ENCODE data around the gene PLA2R1. TPM values are rescaled to one million over a fixed set of nuclear protein-coding genes. Genes with fewer than 3 reads are reported as not detected.

PLA2R1 gene
- total RNA-seq, 4 donors from 2014 or later: 18.3 to 52.0 (median 34.1) TPM

- intact Hi-C loops (cut with DNase I; ENCODE audit: low total_unique reads): loop anchor here (5.0 kb wide), 1 partner anchor 1130 kb away; no protein-coding TSS in a partner anchor
- TF ChIP-seq POLR2A (IDR thresholded peaks at IDR 0.05): no peak
- TF ChIP-seq, protein P1, sequence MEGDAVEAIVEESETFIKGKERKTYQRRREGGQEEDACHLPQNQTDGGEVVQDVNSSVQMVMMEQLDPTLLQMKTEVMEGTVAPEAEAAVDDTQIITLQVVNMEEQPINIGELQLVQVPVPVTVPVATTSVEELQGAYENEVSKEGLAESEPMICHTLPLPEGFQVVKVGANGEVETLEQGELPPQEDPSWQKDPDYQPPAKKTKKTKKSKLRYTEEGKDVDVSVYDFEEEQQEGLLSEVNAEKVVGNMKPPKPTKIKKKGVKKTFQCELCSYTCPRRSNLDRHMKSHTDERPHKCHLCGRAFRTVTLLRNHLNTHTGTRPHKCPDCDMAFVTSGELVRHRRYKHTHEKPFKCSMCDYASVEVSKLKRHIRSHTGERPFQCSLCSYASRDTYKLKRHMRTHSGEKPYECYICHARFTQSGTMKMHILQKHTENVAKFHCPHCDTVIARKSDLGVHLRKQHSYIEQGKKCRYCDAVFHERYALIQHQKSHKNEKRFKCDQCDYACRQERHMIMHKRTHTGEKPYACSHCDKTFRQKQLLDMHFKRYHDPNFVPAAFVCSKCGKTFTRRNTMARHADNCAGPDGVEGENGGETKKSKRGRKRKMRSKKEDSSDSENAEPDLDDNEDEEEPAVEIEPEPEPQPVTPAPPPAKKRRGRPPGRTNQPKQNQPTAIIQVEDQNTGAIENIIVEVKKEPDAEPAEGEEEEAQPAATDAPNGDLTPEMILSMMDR (IDR thresholded peaks at IDR 0.05): no peak
- no peak overlapping the region for H3K4me3 ChIP-seq (ENCODE audit: low read depth, poor library complexity, severe bottlenecking)
- 88 to 94% methylated on average over 5 of the region's 5 CpGs for WGBS, 2 donors
- no peak for DNase-seq (ENCODE audit: low spot score in 2 of 2)
These were observed 164.7 kb downstream of the PLA2R1 start for GRCh38 chr2:159897720-159898119.

- no peak for TF ChIP-seq POLR2A (IDR thresholded peaks at IDR 0.05)
- TF ChIP-seq, protein P1 (IDR thresholded peaks at IDR 0.05): no peak
- DNase-seq (ENCODE audit: low spot score in 2 of 2): no peak
- intact Hi-C loops (cut with DNase I; ENCODE audit: low total_unique reads): loop anchor here (5.0 kb wide), 1 partner anchor 1130 kb away; no protein-coding TSS in a partner anchor
- H3K4me3 ChIP-seq (ENCODE audit: low read depth, poor library complexity, severe bottlenecking): no peak overlapping the region
- 72 to 86% methylated on average over 1 of the region's 1 CpG for WGBS, 2 donors
These were observed 165.3 kb downstream of the PLA2R1 start for GRCh38 chr2:159897081-159897480.

- no peak for DNase-seq (ENCODE audit: low spot score in 2 of 2)
- no peak for TF ChIP-seq POLR2A (IDR thresholded peaks at IDR 0.05)
- TF ChIP-seq, protein P1 (IDR thresholded peaks at IDR 0.05): no peak
- H3K4me3 ChIP-seq (ENCODE audit: low read depth, poor library complexity, severe bottlenecking): no peak overlapping the region
- intact Hi-C loops (cut with DNase I; ENCODE audit: low total_unique reads): loop anchor here (5.0 kb wide), 1 partner anchor 1128 kb away; no protein-coding TSS in a partner anchor
- WGBS, 2 donors: 68 to 71% methylated on average over 4 of the region's 4 CpGs
These were observed 167.0 kb downstream of the PLA2R1 start for GRCh38 chr2:159895258-159896065.

DNA sequence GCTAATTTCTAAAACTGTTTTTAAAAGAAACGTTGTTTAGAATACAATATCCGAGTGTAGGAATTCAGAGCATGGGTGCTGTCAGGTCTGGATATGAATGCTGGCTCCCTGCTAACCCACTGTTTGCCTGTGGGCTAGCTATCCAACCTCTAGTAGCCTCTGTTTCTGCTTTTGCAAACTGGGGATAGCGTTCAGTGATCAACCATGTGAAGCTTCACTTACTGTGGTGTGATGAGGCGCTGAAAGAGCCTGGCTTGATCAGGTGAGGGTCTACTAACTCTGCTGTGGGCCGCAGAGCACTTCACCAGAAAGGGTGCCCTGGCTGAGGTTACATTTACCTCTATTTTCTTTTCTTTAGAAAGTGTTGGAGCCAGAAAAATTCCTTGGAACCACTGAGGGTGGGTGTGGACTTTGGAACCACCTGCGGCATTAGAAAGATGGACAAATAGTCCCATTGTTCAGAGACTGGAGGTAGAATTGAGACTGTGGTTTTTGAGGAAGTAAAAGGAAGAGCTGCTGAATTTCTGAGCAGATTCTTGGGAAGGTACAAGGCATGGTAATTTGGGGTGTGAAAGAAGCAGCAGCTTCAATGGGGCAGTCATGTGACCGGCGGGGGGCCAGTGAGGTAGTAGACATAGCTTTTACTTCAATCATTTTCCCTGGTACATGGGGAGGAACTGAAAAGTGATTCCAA, 168.1 kb downstream of the PLA2R1 start:
- 79 to 83% methylated on average over 8 of the region's 8 CpGs for WGBS, 2 donors
- intact Hi-C loops (cut with DNase I; ENCODE audit: low total_unique reads): no loop called here
- no peak overlapping the region for H3K4me3 ChIP-seq (ENCODE audit: low read depth, poor library complexity, severe bottlenecking)
- TF ChIP-seq, protein P1 (IDR thresholded peaks at IDR 0.05): no peak
- no peak for TF ChIP-seq POLR2A (IDR thresholded peaks at IDR 0.05)
- DNase-seq (ENCODE audit: low spot score in 2 of 2): no peak

DNA sequence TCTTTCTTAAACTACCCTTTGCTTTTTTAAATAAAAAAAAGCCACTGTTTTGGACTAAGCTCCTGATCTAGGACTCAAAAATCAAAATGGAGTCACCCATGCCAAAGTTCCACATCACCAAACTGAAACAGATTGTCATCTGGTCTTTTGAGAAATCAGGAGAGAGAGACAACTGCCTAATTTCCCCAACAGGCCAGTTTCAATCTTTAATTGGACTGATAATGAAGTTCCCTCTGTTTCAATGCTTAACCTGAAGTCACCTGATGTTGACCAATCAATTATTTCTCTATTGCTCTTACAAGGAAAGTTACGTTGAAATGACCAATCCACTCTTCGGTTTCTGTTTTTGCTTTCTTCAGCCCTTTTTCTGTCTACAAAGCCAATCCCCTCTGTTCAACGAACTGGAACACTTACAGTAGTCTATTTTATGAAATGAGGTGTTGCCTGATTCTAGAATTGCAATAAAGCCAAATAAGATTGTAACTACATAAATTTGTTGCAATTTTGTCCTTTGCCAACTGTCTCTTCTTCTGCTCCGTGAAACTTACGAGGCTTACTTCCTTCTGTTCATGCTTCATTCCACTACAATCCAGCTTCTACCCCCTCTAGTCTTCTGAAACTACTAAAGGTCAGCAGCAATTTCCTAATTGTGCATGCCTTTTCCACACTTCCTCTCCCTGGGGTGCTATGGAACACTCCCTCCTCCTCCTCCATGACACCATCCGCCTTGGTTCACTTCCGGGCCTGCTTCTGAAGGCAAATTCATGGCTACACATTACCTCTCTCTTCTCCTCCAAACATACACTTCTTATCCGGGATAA, 169.2 kb downstream of the PLA2R1 start:
- TF ChIP-seq, protein P1 (IDR thresholded peaks at IDR 0.05): no peak
- no peak for TF ChIP-seq POLR2A (IDR thresholded peaks at IDR 0.05)
- 76 to 78% methylated on average over 8 of the region's 8 CpGs for WGBS, 2 donors
- H3K4me3 ChIP-seq (ENCODE audit: low read depth, poor library complexity, severe bottlenecking): no peak overlapping the region
- intact Hi-C loops (cut with DNase I; ENCODE audit: low total_unique reads): no loop called here
- no peak for DNase-seq (ENCODE audit: low spot score in 2 of 2)

Measured in lower leg skin (tissue), 4 donors.